Left ventricle myocardium inferior (tissue), 1 donor: ENCODE measurements around the gene RBM4B. TPM values are rescaled to one million over a fixed set of nuclear protein-coding genes. Genes with fewer than 3 reads are reported as not detected.
A peak's percentile ranks its signal among the peaks of the same experiment; 100 is the strongest.

Source experiments
- DNase-seq: peaks from one replicate; pipeline ENCODE4 v3.0.0-alpha.2; 2020
- H3K27ac ChIP-seq: fragments of 200-600 bp; replicated peaks from 2 replicates; pipeline ENCODE4 v1.8.0; 2021
- H3K27me3 ChIP-seq: fragments of 200-600 bp; 2 replicates; pipeline ENCODE4 v1.8.0; 2021; ENCODE audit warnings: low read depth
- H3K36me3 ChIP-seq: fragments of 200-600 bp; 2 replicates; pipeline ENCODE4 v1.8.0; 2021
- H3K4me1 ChIP-seq: fragments of 200-600 bp; 2 replicates; pipeline ENCODE4 v1.8.0; 2021
- H3K4me3 ChIP-seq: fragments of 200-600 bp; 2 replicates; pipeline ENCODE4 v1.8.0; 2021; ENCODE audit warnings: mild to moderate bottlenecking, moderate library complexity
- H3K9me3 ChIP-seq: fragments of 200-600 bp; replicated peaks from 2 replicates; pipeline ENCODE4 v1.8.0; 2021
- intact Hi-C: fragments of 100-400 bp; cut with micrococcal nuclease; formaldehyde crosslinking; loops from one replicate; pipeline ENCODE4 v1.11.0; 2022
- total RNA-seq: library from RNA; stranded (reverse); fragmentation: NEBNext Ultra II Directional; extraction: Animal tissue kit (Norgen Biotek cat#: 25700); gene quantifications from one replicate; pipeline ENCODE4 v1.2.1, GENCODE V29; 2021
- TF ChIP-seq, protein P1 (sequence below): fragments of 200-600 bp; IDR thresholded peaks from 2 replicates; pipeline ENCODE4 v1.8.0; 2021; ENCODE audit warnings: antibody characterized with exemption, mild to moderate bottlenecking, borderline replicate concordance
- donor health status: DM: no; HTN: yes; CAD: no; lungs with severe emphysema.

RBM4B gene
- total RNA-seq, 1 donor from 2014 or later = 11.8 TPM

DNA sequence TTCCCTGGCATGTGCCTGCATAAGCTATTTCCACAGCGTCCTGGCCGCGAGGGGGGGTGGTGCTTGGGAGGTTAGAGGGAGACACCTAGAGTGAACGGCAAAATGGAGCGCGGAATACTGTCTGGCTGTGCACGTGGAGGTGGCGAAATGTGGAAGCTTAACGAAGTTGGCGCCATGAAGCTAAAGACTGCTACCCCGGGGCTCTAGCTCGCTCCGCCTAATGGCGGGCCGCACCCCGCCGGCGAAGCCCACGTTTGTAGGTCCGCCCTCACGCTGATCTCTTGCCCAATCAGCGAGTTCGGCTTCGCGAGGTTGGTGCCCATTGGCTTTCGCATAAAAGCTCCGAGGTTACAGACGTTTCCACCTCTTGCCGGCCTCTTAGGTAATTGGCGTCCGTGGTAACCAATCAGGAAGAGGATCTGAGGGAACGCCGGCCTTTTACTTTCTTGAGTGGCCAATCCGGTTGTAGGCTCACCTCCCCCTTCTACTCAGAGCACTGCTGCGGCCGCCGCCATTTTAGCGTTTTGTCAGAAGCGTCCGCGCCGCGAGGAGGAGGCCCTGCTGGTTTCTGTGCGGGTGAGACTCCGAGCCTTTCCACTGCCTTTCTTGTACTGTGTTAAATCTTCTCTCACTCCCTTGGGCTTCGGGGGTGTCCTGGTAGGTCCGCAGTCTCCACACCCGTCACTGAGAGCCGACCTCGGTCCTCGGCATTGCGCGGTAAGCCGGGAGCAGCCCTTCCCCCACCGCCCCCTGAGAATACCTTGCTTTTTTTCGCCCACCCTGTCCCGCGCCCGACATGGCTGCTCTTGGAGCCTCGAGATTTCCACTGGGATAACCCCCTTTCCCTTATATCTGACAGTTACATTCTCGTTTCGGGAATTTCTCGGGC lies 39.3 kb downstream of the RBM4B start, which contains the start of gene RBM4:
RBM4 (plus strand) TSS at position 527 of the 889 bp plus-strand sequence. CDS start 1,009 bp downstream, outside the sequence.
- H3K9me3 ChIP-seq = no peaks in the 10 kb centered on the region
- TF ChIP-seq, protein P1, sequence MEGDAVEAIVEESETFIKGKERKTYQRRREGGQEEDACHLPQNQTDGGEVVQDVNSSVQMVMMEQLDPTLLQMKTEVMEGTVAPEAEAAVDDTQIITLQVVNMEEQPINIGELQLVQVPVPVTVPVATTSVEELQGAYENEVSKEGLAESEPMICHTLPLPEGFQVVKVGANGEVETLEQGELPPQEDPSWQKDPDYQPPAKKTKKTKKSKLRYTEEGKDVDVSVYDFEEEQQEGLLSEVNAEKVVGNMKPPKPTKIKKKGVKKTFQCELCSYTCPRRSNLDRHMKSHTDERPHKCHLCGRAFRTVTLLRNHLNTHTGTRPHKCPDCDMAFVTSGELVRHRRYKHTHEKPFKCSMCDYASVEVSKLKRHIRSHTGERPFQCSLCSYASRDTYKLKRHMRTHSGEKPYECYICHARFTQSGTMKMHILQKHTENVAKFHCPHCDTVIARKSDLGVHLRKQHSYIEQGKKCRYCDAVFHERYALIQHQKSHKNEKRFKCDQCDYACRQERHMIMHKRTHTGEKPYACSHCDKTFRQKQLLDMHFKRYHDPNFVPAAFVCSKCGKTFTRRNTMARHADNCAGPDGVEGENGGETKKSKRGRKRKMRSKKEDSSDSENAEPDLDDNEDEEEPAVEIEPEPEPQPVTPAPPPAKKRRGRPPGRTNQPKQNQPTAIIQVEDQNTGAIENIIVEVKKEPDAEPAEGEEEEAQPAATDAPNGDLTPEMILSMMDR = no peak
- peaks cover 34% of the 10 kb centered on the region for H3K36me3 ChIP-seq
- no peaks in the 10 kb centered on the region for H3K27me3 ChIP-seq
- intact Hi-C loops = no loop called here
- peak within 1 kb of the TSS; percentile 88 for H3K4me3 ChIP-seq
- peaks cover 70% of the 10 kb centered on the region for H3K4me1 ChIP-seq
- DNase-seq = peak; percentile 96
- H3K27ac ChIP-seq = peak within 1 kb of the TSS; percentile 94

DNA sequence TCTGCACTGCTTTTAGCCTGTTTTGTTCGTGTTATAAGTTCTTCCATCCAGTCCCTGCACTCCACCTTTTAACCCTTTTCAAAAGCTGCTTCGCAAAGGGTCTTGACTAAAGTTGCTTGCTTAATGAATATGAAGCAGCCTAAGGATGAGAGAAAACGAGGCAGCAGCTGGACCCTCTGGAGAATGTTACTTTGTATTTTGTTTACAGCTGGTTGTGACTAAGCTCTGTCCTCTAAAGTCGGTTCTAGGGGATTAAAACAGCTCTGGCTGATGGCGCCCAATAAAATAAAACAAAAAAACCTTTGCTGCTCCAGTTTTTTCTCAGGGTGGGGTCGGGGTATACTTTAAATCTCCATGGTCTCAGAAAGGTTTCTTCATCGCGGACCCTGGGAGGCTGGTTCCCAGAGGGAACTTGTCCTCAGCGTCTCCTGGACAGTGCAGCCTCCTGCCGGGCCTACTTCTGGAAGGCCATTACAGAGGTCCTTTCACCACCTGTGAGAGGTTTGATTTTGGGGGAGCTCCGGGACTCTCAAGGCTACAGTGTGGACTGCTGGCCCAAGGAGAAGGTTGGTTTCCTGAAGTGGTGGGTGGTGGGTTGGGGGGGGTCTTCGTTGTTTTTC lies 40.0 kb downstream of the RBM4B start:
- H3K4me1 ChIP-seq = peaks cover 63% of the 10 kb centered on the region
- no peak for DNase-seq
- peak overlapping the region; percentile 94 for H3K27ac ChIP-seq
- peaks cover 34% of the 10 kb centered on the region for H3K36me3 ChIP-seq
- intact Hi-C loops = no loop called here
- no peaks in the 10 kb centered on the region for H3K9me3 ChIP-seq
- TF ChIP-seq, protein P1 = no peak
- H3K27me3 ChIP-seq = no peaks in the 10 kb centered on the region
- H3K4me3 ChIP-seq = peak overlapping the region; percentile 88

DNA sequence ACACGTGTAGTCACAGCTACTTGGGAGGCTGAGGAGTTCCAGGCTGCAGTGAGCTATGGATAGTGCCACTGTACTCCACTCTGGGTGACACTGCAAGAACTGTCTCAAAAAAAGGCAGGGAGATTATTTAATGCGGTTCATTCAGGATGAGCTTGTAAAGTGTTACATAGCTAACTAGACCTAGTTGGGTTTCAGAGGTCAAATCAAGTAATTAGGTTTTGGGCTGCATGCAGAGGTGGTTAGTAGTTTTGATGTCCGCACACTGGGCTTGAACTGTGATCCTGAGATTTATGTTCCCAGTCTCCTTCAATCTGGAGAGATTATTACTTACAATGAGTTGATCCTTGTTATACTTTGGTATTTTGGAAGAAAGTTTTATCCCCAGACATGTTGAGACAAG lies 41.3 kb downstream of the RBM4B start:
- peaks cover 60% of the 10 kb centered on the region for H3K4me1 ChIP-seq
- intact Hi-C loops = no loop called here
- H3K27ac ChIP-seq = no peak overlapping the region
- TF ChIP-seq, protein P1 = no peak
- DNase-seq = no peak
- no peak overlapping the region for H3K4me3 ChIP-seq
- no peaks in the 10 kb centered on the region for H3K9me3 ChIP-seq
- H3K36me3 ChIP-seq = peaks cover 23% of the 10 kb centered on the region
- H3K27me3 ChIP-seq = no peaks in the 10 kb centered on the region

DNA sequence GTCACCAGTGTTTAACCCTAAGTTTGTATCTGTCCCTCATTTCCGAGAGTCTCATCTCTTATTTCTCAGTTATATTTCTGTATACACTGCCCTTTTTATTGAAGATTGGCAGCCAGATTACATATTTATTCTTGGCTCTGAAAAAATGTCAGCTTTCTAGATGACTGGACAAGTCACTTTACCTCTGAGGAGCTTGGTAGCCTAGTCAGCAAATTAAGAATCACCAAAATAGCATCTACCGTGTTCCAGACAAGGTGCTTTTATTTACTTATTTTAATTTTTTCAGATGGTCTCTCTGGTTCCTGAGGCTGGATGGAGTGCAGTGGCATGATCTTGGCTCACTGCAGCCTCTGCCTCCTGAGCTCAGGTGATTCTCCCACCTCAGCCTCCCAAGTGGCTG lies 44.7 kb downstream of the RBM4B start:
- no peaks in the 10 kb centered on the region for H3K9me3 ChIP-seq
- no peak overlapping the region for H3K27ac ChIP-seq
- H3K36me3 ChIP-seq = peaks cover 27% of the 10 kb centered on the region
- intact Hi-C loops = no loop called here
- H3K27me3 ChIP-seq = no peaks in the 10 kb centered on the region
- peaks cover 36% of the 10 kb centered on the region for H3K4me1 ChIP-seq
- H3K4me3 ChIP-seq = no peak overlapping the region
- TF ChIP-seq, protein P1 = no peak
- DNase-seq = no peak

DNA sequence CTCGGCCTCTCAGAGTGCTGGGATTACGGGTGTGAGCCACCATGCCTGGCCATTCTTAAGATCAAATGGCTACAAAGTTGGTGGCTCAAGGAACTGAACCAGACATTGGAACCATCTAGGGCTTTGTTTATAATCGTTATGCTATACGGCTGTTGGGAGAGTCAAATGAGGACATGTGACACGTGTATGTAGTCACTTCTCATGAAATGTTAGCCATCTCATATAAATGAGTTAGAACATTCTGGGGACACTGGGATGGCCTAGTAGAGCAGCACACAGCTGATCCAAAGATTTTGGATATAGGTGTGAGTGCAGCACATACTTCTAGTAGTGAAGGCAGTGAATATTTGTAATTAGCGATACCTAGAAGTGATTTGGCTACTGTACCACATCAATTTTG lies 45.8 kb downstream of the RBM4B start:
- H3K36me3 ChIP-seq = peaks cover 38% of the 10 kb centered on the region
- TF ChIP-seq, protein P1 = no peak
- peaks cover 36% of the 10 kb centered on the region for H3K4me1 ChIP-seq
- no peak overlapping the region for H3K27ac ChIP-seq
- no peak overlapping the region for H3K4me3 ChIP-seq
- no peaks in the 10 kb centered on the region for H3K27me3 ChIP-seq
- no peaks in the 10 kb centered on the region for H3K9me3 ChIP-seq
- intact Hi-C loops = no loop called here
- DNase-seq = no peak
